H9 (cell line): Measurements from ENCODE around the gene FH. TPM values are rescaled to one million over a fixed set of nuclear protein-coding genes. Genes with fewer than 3 reads are reported as not detected.

Experiments used
- DNase-seq: peaks from one replicate; pipeline ENCODE4 v3.0.0-alpha.2; 2017
- H2AFZ ChIP-seq: one replicate; pipeline ENCODE4 v1.6.1; 2013; ENCODE audit warnings: mild to moderate bottlenecking, low read length, control low read depth, moderate library complexity
- H2AK5ac ChIP-seq: 2 replicates; pipeline ENCODE4 v1.6.1; 2013; ENCODE audit warnings: low read length, control low read depth, mixed read lengths; ENCODE audit not compliant: insufficient read length
- H2BK120ac ChIP-seq: one replicate; pipeline ENCODE4 v1.6.1; 2013; ENCODE audit warnings: low read depth, mild to moderate bottlenecking, low read length, control low read depth, inconsistent platforms; ENCODE audit not compliant: poor library complexity, severe bottlenecking
- H2BK12ac ChIP-seq: 2 replicates; pipeline ENCODE4 v1.6.1; 2013; ENCODE audit warnings: low read length, control low read depth, mixed read lengths, low read depth; ENCODE audit not compliant: insufficient read length
- H2BK15ac ChIP-seq: 2 replicates; pipeline ENCODE4 v1.6.1; 2013; ENCODE audit warnings: low read depth, low read length, control low read depth
- H2BK20ac ChIP-seq: one replicate; pipeline ENCODE4 v1.6.1; 2013; ENCODE audit warnings: low read depth, mild to moderate bottlenecking, low read length, control low read depth, inconsistent platforms; ENCODE audit not compliant: poor library complexity, severe bottlenecking
- H2BK5ac ChIP-seq: 2 replicates; pipeline ENCODE4 v1.6.1; 2013; ENCODE audit warnings: low read length, control low read depth, mixed read lengths; ENCODE audit not compliant: insufficient read length
- H3K14ac ChIP-seq: 2 replicates; pipeline ENCODE4 v1.6.1; 2013; ENCODE audit warnings: low read length, control low read depth; ENCODE audit not compliant: insufficient read depth
- H3K18ac ChIP-seq: 2 replicates; pipeline ENCODE4 v1.6.1; 2013; ENCODE audit warnings: low read depth, mild to moderate bottlenecking, mixed read lengths, low read length, control low read depth; ENCODE audit not compliant: insufficient read length
- H3K23ac ChIP-seq: 2 replicates; pipeline ENCODE4 v1.6.1; 2013; ENCODE audit warnings: low read length, control low read depth, mixed read lengths, low read depth; ENCODE audit not compliant: insufficient read length
- H3K23me2 ChIP-seq: 2 replicates; pipeline ENCODE4 v1.6.1; 2013; ENCODE audit warnings: low read depth, mild to moderate bottlenecking, mixed read lengths, low read length, control low read depth; ENCODE audit not compliant: insufficient read length, poor library complexity, severe bottlenecking
- H3K27ac ChIP-seq: 2 replicates; pipeline ENCODE4 v1.5.1; 2013; ENCODE audit warnings: low read length, control low read depth, mixed read lengths, low read depth; ENCODE audit not compliant: insufficient read length
- H3K27me3 ChIP-seq: 2 replicates; pipeline ENCODE4 v1.6.1; 2013; ENCODE audit warnings: low read length, control low read depth, inconsistent platforms; ENCODE audit not compliant: insufficient read depth
- H3K4ac ChIP-seq: 2 replicates; pipeline ENCODE4 v1.6.1; 2013; ENCODE audit warnings: low read depth, mild to moderate bottlenecking, control low read depth, inconsistent platforms, low read length, moderate library complexity
- H3K4me1 ChIP-seq: 2 replicates; pipeline ENCODE4 v1.6.1; 2013; ENCODE audit warnings: low read length, control low read depth, inconsistent platforms; ENCODE audit not compliant: insufficient read depth
- H3K4me2 ChIP-seq: 2 replicates; pipeline ENCODE4 v1.6.1; 2013; ENCODE audit warnings: low read length, control low read depth, mixed read lengths; ENCODE audit not compliant: insufficient read length, insufficient read depth
- H3K56ac ChIP-seq: 2 replicates; pipeline ENCODE4 v1.6.1; 2013; ENCODE audit warnings: low read depth, mild to moderate bottlenecking, mixed read lengths, low read length, control low read depth; ENCODE audit not compliant: insufficient read length
- H3K79me1 ChIP-seq: 2 replicates; pipeline ENCODE4 v1.6.1; 2013; ENCODE audit warnings: low read depth, mild to moderate bottlenecking, moderate library complexity, low read length, control low read depth, inconsistent platforms; ENCODE audit not compliant: insufficient read depth, poor library complexity, severe bottlenecking
- H3K79me2 ChIP-seq: 2 replicates; pipeline ENCODE4 v1.6.1; 2013; ENCODE audit warnings: low read length, control low read depth, inconsistent platforms; ENCODE audit not compliant: insufficient read depth
- H3K9ac ChIP-seq: 2 replicates; pipeline ENCODE4 v1.6.1; 2013; ENCODE audit warnings: low read length, control low read depth, mixed read lengths; ENCODE audit not compliant: insufficient read length; ENCODE audit errors: extremely low read depth
- H3K9me3 ChIP-seq: one replicate; pipeline ENCODE4 v1.6.1; 2013; ENCODE audit warnings: low read depth, low read length, inconsistent platforms; ENCODE audit not compliant: control insufficient read depth
- H3T11ph ChIP-seq: one replicate; pipeline ENCODE4 v1.6.1; 2013; ENCODE audit warnings: mild to moderate bottlenecking, low read length, control low read depth, inconsistent platforms
- H4K20me1 ChIP-seq: one replicate; pipeline ENCODE4 v1.6.1; 2013; ENCODE audit not compliant: control insufficient read depth, insufficient read length, insufficient read depth
- H4K5ac ChIP-seq: 2 replicates; pipeline ENCODE4 v1.6.1; 2013; ENCODE audit warnings: low read depth, mild to moderate bottlenecking, mixed read lengths, low read length, control low read depth; ENCODE audit not compliant: insufficient read length
- H4K8ac ChIP-seq: replicated peaks from 2 replicates; pipeline ENCODE4 v1.6.1; 2013; ENCODE audit warnings: low read length, control low read depth, mixed read lengths, low read depth; ENCODE audit not compliant: insufficient read length
- H4K91ac ChIP-seq: 2 replicates; pipeline ENCODE4 v1.6.1; 2013; ENCODE audit warnings: low read depth, mild to moderate bottlenecking, moderate library complexity, mixed read lengths, low read length, control low read depth; ENCODE audit not compliant: insufficient read length
- H3K27ac Mint-ChIP-seq, 3 experiments: 2 replicates in 2 of 3; 3 replicates in 1 of 3; pipeline ENCODE4 v1.8.0; 2020 to 2021; ENCODE audit warnings: mixed read lengths in 3 of 3, mild to moderate bottlenecking in 1 of 3, moderate library complexity in 1 of 3
- H3K27me3 Mint-ChIP-seq: 2 replicates; pipeline ENCODE4 v1.8.0; 2021; ENCODE audit warnings: low read depth, mild to moderate bottlenecking, moderate library complexity, mixed read lengths
- H3K36me3 Mint-ChIP-seq, 3 experiments: 2 replicates in 2 of 3; 3 replicates in 1 of 3; pipeline ENCODE4 v1.8.0; 2020 to 2021; ENCODE audit warnings: low read depth in 3 of 3, mixed read lengths in 3 of 3; ENCODE audit not compliant: insufficient read depth in 1 of 3
- H3K4me1 Mint-ChIP-seq, 2 experiments: 2 replicates each; pipeline ENCODE4 v1.8.0; 2020; ENCODE audit warnings: mixed read lengths in 2 of 2
- H3K4me3 Mint-ChIP-seq, 2 experiments: 2 replicates in 1 of 2; 3 replicates in 1 of 2; pipeline ENCODE4 v1.8.0; 2020 to 2021; ENCODE audit warnings: mild to moderate bottlenecking in 2 of 2, mixed read lengths in 2 of 2, moderate library complexity in 1 of 2
- H3K9me3 Mint-ChIP-seq, 2 experiments: 2 replicates in 1 of 2; 3 replicates in 1 of 2; pipeline ENCODE4 v1.8.0; 2020; ENCODE audit warnings: mild to moderate bottlenecking in 2 of 2, mixed read lengths in 2 of 2, moderate library complexity in 1 of 2
- WGBS: extraction: QIAGEN DNeasy Blood & Tissue Kit; methylation state at CpG from one replicate; pipeline ENCODE4 v1.1.7; 2013; ENCODE audit warnings: missing lambda C conversion rate, low lambda C conversion rate, mixed read lengths; ENCODE audit not compliant: insufficient read length; ENCODE audit errors: extremely low coverage; 5-methylcytosine and 5-hydroxymethylcytosine counted together
- total RNA-seq: library from RNA; stranded (reverse); gene quantifications from 2 replicates; pipeline ENCODE4 v1.2.1, GENCODE V29; 2021
- TF ChIP-seq, protein P1 (sequence below): fragments of 200-600 bp; sonication (generic); conservative IDR thresholded peaks from 3 replicates; pipeline ENCODE4 v1.8.0; 2021; ENCODE audit warnings: antibody characterized with exemption, mild to moderate bottlenecking

Gene FH
- total RNA-seq, 1 experiment from 2014 or later, result 83.9 TPM

DNA sequence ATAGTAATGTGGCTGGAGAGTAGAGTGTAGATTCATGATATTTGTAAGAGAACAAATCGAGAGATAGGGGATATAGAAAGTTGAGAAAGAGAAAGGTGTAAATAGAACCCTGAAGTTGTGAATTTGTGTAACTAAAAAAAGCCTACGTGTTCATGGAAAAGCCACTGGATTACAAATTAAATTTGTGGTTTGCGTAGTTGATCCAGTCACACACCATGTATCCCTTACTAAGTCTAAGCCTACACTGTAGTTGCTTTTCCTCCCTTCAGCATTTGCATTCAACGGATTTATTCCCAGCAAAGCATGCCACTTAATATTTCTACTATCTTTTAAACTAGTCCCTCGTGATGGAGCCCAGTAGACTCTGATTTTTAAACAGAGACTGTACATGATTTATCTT is 37.5 kb upstream of the FH start:
- no peaks in the 10 kb centered on the region for H3K4me1 Mint-ChIP-seq
- no peak overlapping the region for H3K23ac ChIP-seq
- no peak for DNase-seq
- H2BK12ac ChIP-seq, result no peak overlapping the region
- no peaks in the 10 kb centered on the region for H3K27me3 ChIP-seq
- WGBS, result 100% methylated on average over 1 of the region's 5 CpGs
- H2AK5ac ChIP-seq, result no peak overlapping the region
- no peak overlapping the region for H2BK120ac ChIP-seq
- H3K9me3 Mint-ChIP-seq, result no peaks in the 10 kb centered on the region
- no peaks in the 10 kb centered on the region for H3K79me2 ChIP-seq
- no peak overlapping the region for H3K14ac ChIP-seq
- H4K91ac ChIP-seq, result no peak overlapping the region
- no peaks in the 10 kb centered on the region for H3K79me1 ChIP-seq
- H2BK15ac ChIP-seq, result no peak overlapping the region
- no peak overlapping the region for H3K27ac ChIP-seq
- no peak overlapping the region for H3K56ac ChIP-seq
- H4K8ac ChIP-seq, result no peak overlapping the region
- H3K27ac Mint-ChIP-seq, result no peak overlapping the region; a peak in 1 of 7 replicates
- H3K9ac ChIP-seq, result no peak overlapping the region
- H4K20me1 ChIP-seq, result no peaks in the 10 kb centered on the region
- no peaks in the 10 kb centered on the region for H3K36me3 Mint-ChIP-seq
- TF ChIP-seq, protein P1, sequence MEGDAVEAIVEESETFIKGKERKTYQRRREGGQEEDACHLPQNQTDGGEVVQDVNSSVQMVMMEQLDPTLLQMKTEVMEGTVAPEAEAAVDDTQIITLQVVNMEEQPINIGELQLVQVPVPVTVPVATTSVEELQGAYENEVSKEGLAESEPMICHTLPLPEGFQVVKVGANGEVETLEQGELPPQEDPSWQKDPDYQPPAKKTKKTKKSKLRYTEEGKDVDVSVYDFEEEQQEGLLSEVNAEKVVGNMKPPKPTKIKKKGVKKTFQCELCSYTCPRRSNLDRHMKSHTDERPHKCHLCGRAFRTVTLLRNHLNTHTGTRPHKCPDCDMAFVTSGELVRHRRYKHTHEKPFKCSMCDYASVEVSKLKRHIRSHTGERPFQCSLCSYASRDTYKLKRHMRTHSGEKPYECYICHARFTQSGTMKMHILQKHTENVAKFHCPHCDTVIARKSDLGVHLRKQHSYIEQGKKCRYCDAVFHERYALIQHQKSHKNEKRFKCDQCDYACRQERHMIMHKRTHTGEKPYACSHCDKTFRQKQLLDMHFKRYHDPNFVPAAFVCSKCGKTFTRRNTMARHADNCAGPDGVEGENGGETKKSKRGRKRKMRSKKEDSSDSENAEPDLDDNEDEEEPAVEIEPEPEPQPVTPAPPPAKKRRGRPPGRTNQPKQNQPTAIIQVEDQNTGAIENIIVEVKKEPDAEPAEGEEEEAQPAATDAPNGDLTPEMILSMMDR, result no peak
- no peak overlapping the region for H2BK5ac ChIP-seq
- H3T11ph ChIP-seq, result no peak overlapping the region
- H3K4me2 ChIP-seq, result no peak overlapping the region
- H4K5ac ChIP-seq, result no peak overlapping the region
- H3K23me2 ChIP-seq, result no peaks in the 10 kb centered on the region
- H3K4me1 ChIP-seq, result no peaks in the 10 kb centered on the region
- H3K9me3 ChIP-seq, result no peaks in the 10 kb centered on the region
- H3K4ac ChIP-seq, result no peak overlapping the region
- H2AFZ ChIP-seq, result no peak overlapping the region
- no peak overlapping the region for H3K4me3 Mint-ChIP-seq
- H2BK20ac ChIP-seq, result no peak overlapping the region
- no peak overlapping the region for H3K18ac ChIP-seq
- H3K27me3 Mint-ChIP-seq, result no peaks in the 10 kb centered on the region
